Stomach (tissue), 9 donors: Measurements from ENCODE around the gene NFS1. TPM values are rescaled to one million over a fixed set of nuclear protein-coding genes. Genes with fewer than 3 reads are reported as not detected.
"Not testable (repeated sequence)": the region's sequence is repeated elsewhere in the genome, so short reads cannot be mapped to it uniquely, and the experiment has no call there.

Experiments
- DNase-seq, 2 donors: peaks; one replicate each; pipeline versions ENCODE4 v3.0.0 to v3.0.0-alpha.2; 2013 to 2019
- H3K27ac ChIP-seq, 5 donors: fragments of 200-600 bp in 4 of 5; sonication (generic) in 4 of 5; one replicate each; pipeline ENCODE4 v1.5.1; 2013 to 2019; ENCODE audit warnings: mild to moderate bottlenecking in 1 of 5, moderate library complexity in 1 of 5
- H3K27me3 ChIP-seq, 3 donors: fragments of 200-600 bp; sonication (generic); one replicate each; pipeline ENCODE4 v1.5.1; 2017 to 2019; ENCODE audit warnings: mixed run types in 1 of 3
- H3K36me3 ChIP-seq, 4 donors: fragments of 200-600 bp; sonication (generic); 1 replicate in 3 of 4; 2 replicates in 1 of 4; pipeline ENCODE4 v1.5.1; 2016 to 2019
- H3K4me1 ChIP-seq, 4 donors: fragments of 200-600 bp; sonication (generic); one replicate each; pipeline ENCODE4 v1.5.1; 2016 to 2019
- H3K4me3 ChIP-seq, 4 donors: fragments of 200-600 bp; sonication (generic) in 3 of 4; one replicate each; pipeline ENCODE4 v1.5.1; 2016 to 2019; ENCODE audit warnings: mild to moderate bottlenecking in 1 of 4
- H3K9me3 ChIP-seq, 4 donors: fragments of 200-600 bp; sonication (generic); one replicate each; pipeline ENCODE4 v1.5.1; 2016 to 2019
- CTCF ChIP-seq, 7 experiments: fragments of 450-650 bp in 4 of 7; fragments of 200-600 bp in 3 of 7; sonication (generic) in 3 of 7; IDR thresholded peaks; one replicate each; pipeline ENCODE4 v1.5.1; 2016 to 2019; ENCODE audit warnings: antibody characterized with exemption in 7 of 7, control low read depth in 2 of 7, mild to moderate bottlenecking in 1 of 7
- EP300 ChIP-seq: sonication (generic); formaldehyde crosslinking; IDR thresholded peaks from one replicate; pipeline ENCODE4 v1.6.1; 2017; ENCODE audit warnings: antibody characterized with exemption
- POLR2A ChIP-seq, 4 donors: fragments of 450-650 bp; IDR thresholded peaks; one replicate each; pipeline ENCODE4 v1.6.1; 2016; ENCODE audit warnings: antibody characterized with exemption in 4 of 4, control low read depth in 2 of 4, mild to moderate bottlenecking in 1 of 4, moderate library complexity in 1 of 4
- POLR2AphosphoS5 ChIP-seq, 3 donors: sonication (generic); formaldehyde crosslinking; IDR thresholded peaks; one replicate each; pipeline ENCODE4 v1.6.1; 2016; ENCODE audit warnings: antibody characterized with exemption in 3 of 3
- WGBS, 5 donors: extraction: QIAGEN DNeasy Blood & Tissue Kit in 3 of 5; methylation state at CpG; one replicate each; pipeline versions ENCODE4 v1.1.5 to v1.1.7; 2013 to 2018; 5-methylcytosine and 5-hydroxymethylcytosine counted together
- intact Hi-C: fragments of 100-400 bp; cut with DNase I; formaldehyde crosslinking; loops from one replicate; pipeline ENCODE4 v1.15.1; 2023; ENCODE audit warnings: low total_unique reads
- polyA plus RNA-seq, 3 donors: library from polyadenylated mRNA; stranded (reverse); fragments of 200-250 nt; gene quantifications; one replicate each; pipeline ENCODE4 v1.2.3, GENCODE V29; 2013
- total RNA-seq, 5 donors: library from RNA; depleted of rRNA; stranded (reverse); fragments of >200 nt; gene quantifications; one replicate each; pipeline versions ENCODE4 v1.1.0 to v1.2.3, GENCODE V29; 2014 to 2016
- donor health status: healthy with polysubstance abuse.
- donor health status: Bipolar disorder and iron deficiency.
- donor health status: healthy.

The NFS1 gene
- total and polyA plus RNA-seq, 8 donors, result 0.58 to 54.2 (median 24.7) TPM

- 77 to 89% (median 85%) methylated on average over 2 of the region's 2 CpGs for WGBS, 5 donors
- no peak overlapping the region for H3K4me3 ChIP-seq
- no peak overlapping the region for H3K27ac ChIP-seq
- peaks cover 11 to 65% (median 61%) of the 10 kb centered on the region in 4 donors for H3K36me3 ChIP-seq
- peak in 1 of 2 donors; percentile 3 for DNase-seq
- no peaks in the 10 kb centered on the region for H3K9me3 ChIP-seq
- H3K27me3 ChIP-seq, result no peaks in the 10 kb centered on the region
- TF ChIP-seq POLR2A (IDR thresholded peaks at IDR 0.05), result no peak
- no peak for TF ChIP-seq EP300
- TF ChIP-seq POLR2AphosphoS5 (IDR thresholded peaks at IDR 0.05), result no peak
- no peak for TF ChIP-seq CTCF (IDR thresholded peaks at IDR 0.05)
- H3K4me1 ChIP-seq, result peaks cover 15 to 30% (median 21%) of the 10 kb centered on the region in 4 donors
- intact Hi-C loops, result no loop called here
Measured at GRCh38 chr20:35695245-35695749, 3.9 kb downstream of the NFS1 start.

- H3K4me1 ChIP-seq, result no peaks in the 10 kb centered on the region
- 90 to 94% (median 90%) methylated on average over 4 of the region's 4 CpGs for WGBS, 5 donors
- H3K9me3 ChIP-seq, result no peaks in the 10 kb centered on the region
- DNase-seq, result peak in 1 of 2 donors; percentile 14
- intact Hi-C loops, result no loop called here
- H3K36me3 ChIP-seq, result peaks cover 33 to 100% (median 98%) of the 10 kb centered on the region in 4 donors
- TF ChIP-seq EP300 (no peak), POLR2AphosphoS5 (IDR thresholded peaks at IDR 0.05) (no peak), CTCF (IDR thresholded peaks at IDR 0.05) (no peak), POLR2A (IDR thresholded peaks at IDR 0.05) (no peak)
- no peaks in the 10 kb centered on the region for H3K27me3 ChIP-seq
- H3K4me3 ChIP-seq, result no peak overlapping the region
- H3K27ac ChIP-seq, result no peak overlapping the region
Measured at GRCh38 chr20:35690265-35690664, 8.9 kb downstream of the NFS1 start.

GRCh38 chr20:35686872-35687271 is 12.3 kb downstream of the NFS1 start:
- DNase-seq, result peak in 1 of 2 donors; percentile 25
- intact Hi-C loops, result not testable (repeated sequence)
- H3K36me3 ChIP-seq, result peaks cover 28 to 88% (median 84%) of the 10 kb centered on the region in 4 donors

GRCh38 chr20:35685368-35685767 is 13.8 kb downstream of the NFS1 start:
- intact Hi-C loops, H3K4me3 ChIP-seq, H3K9me3 ChIP-seq, H3K27me3 ChIP-seq, H3K4me1 ChIP-seq, H3K27ac ChIP-seq: not testable (repeated sequence)
- 96 to 98% (median 97%) methylated on average over 9 of the region's 9 CpGs for WGBS, 5 donors
- H3K36me3 ChIP-seq, result peaks cover 32 to 88% (median 84%) of the 10 kb centered on the region in 4 donors
- peak in 1 of 2 donors; percentile 20 for DNase-seq

More at GRCh38 chr20:35686872-35687271, 12.3 kb downstream of the NFS1 start:
- H3K9me3 ChIP-seq, H3K27ac ChIP-seq, H3K27me3 ChIP-seq, H3K4me1 ChIP-seq, H3K4me3 ChIP-seq: not testable (repeated sequence)
- WGBS, 5 donors, result 86 to 95% (median 92%) methylated on average over 11 of the region's 11 CpGs

- Histone ChIP-seq H3K36me3 (peaks cover 11 to 88% (median 81%) of the 10 kb centered on the region in 4 donors), H3K9me3 (no peaks in the 10 kb centered on the region), H3K4me3 (no peak overlapping the region), H3K27me3 (no peaks in the 10 kb centered on the region), H3K4me1 (peaks cover 0 to 2% (median 0%) of the 10 kb centered on the region in 4 donors), H3K27ac (peak overlapping the region in 1 of 5 donors; percentile 19)
- DNase-seq, result peak in 1 of 2 donors; percentile 32
- 88 to 100% (median 94%) methylated on average over 1 of the region's 1 CpG for WGBS, 5 donors
- TF ChIP-seq EP300, result no peak
- TF ChIP-seq POLR2AphosphoS5 (IDR thresholded peaks at IDR 0.05), result peak in 1 of 3 donors; percentile 14
- no peak for TF ChIP-seq CTCF (IDR thresholded peaks at IDR 0.05)
- TF ChIP-seq POLR2A (IDR thresholded peaks at IDR 0.05), result no peak
- intact Hi-C loops, result no loop called here
Measured at GRCh38 chr20:35681960-35682359, 17.2 kb downstream of the NFS1 start.
